ENCODE data around the gene PKDCC.
A peak's percentile ranks its signal among the peaks of the same experiment; 100 is the strongest.

The PKDCC gene

DNA sequence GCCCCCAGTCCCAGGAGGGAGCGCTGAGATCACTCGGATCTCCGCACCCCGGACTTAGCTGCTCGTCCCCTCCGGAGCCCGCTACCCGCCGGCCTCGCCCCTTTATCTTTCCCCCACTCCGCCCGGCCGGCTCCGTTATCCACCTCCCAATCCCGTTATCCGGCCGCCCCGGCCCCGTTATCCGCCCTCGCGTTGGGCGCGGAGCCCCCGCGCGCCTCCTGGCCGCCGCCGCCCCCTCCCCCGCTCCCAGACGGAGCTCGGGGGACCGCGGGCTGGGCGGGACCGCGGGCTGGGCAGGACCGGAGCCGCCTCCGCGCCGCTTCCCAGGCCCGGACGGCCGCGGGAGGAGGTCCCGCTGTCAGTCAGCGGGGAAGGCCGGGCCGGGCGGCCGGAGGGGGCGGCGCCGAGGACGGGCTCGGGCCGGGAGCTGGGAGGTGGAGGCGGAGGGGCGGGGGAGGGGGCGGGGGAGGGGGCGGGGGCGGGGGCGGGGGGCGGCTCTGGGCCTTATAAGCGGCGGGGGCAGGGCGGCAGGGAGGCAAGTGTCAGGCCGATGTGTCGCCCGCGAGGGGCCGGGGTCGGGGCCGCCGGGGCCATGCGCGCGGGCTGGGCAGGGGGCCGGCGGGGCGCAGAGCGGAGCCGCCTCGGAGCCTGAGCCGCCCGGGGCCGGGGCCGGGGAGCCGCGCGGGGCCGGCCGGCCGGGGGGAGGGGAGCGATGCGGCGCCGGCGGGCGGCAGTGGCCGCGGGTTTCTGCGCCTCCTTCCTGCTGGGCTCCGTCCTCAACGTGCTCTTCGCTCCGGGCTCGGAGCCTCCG lies at the start of gene PKDCC:
Gene PKDCC (plus strand): TSS at position 534 of the 811 bp plus-strand sequence. CDS start 179 bp downstream, at position 713.
- H3K4me3 ChIP-seq (ENCODE audit: control insufficient read depth, low read depth, low read length), result peak within 1 kb of the TSS; percentile 70
- no peak for TF ChIP-seq CTCF (conservative IDR thresholded peaks at IDR 0.05; ENCODE audit: control insufficient read depth, insufficient read depth, low read depth, low read length)
- peak; percentile 63 for DNase-seq (ENCODE audit: low read depth)

GRCh38 chr2:41998186-41999127 lies 49.4 kb upstream of the PKDCC start:
- TF ChIP-seq CTCF (conservative IDR thresholded peaks at IDR 0.05; ENCODE audit: control insufficient read depth, insufficient read depth, low read depth, low read length), result no peak
- DNase-seq (ENCODE audit: low read depth), result peak; percentile 42

DNA sequence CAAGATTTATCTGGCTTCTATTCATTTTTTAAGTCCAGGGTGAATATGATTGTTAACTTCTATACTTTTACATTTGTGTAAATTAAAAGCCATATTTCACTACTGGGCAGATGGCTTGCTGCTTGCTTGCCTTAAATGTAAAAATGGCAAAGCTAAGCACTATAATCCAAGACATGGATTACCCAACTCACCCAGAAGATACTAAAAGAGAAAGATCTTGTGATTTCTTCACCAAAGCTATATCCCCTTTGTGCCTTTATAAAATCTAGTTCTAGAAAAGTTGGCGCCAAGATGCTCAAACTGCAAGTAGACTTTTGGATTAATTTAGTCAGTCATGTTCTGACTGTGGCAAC lies 48.7 kb upstream of the PKDCC start:
- no peak for DNase-seq (ENCODE audit: low read depth)
- no peak overlapping the region for H3K4me3 ChIP-seq (ENCODE audit: control insufficient read depth, low read depth, low read length)
- no peak for TF ChIP-seq CTCF (conservative IDR thresholded peaks at IDR 0.05; ENCODE audit: control insufficient read depth, insufficient read depth, low read depth, low read length)

More at GRCh38 chr2:41998186-41999127, 49.4 kb upstream of the PKDCC start:
- H3K4me3 ChIP-seq (ENCODE audit: control insufficient read depth, low read depth, low read length), result no peak overlapping the region

DNA sequence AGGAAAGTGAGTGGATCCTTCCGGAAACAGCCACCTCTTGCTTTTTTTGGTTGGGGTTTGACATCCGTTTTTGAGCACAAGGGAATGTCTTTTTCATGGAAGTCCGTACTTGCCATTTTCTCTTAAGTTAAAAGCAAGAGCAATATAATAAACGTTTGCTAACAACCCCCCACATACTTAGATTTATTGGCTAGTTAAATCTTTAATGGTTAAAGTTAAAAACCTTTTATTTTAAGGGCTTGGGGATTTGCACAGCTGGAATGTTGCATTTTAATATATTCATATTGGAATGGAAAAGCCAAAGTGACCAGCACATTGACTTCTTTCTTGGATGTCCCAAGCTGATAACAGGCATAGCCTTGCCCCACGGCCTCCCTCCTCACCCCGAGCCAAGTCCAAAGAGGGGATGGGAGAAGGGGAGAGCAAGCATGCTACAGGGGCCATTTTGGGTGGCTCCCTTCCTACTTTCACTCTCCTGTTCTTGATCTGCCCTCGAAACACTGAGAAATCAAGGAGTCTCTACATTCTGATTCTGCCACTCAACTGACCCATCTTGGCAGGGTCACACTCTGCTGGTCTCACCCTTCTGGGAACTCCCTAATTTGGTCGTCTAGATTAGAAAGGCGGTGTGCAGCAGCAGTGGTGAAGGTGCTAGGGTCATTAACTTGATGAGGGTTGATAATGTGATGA lies 48.1 kb upstream of the PKDCC start:
- H3K4me3 ChIP-seq (ENCODE audit: control insufficient read depth, low read depth, low read length), result no peak overlapping the region
- no peak for TF ChIP-seq CTCF (conservative IDR thresholded peaks at IDR 0.05; ENCODE audit: control insufficient read depth, insufficient read depth, low read depth, low read length)
- DNase-seq (ENCODE audit: low read depth), result no peak

DNA sequence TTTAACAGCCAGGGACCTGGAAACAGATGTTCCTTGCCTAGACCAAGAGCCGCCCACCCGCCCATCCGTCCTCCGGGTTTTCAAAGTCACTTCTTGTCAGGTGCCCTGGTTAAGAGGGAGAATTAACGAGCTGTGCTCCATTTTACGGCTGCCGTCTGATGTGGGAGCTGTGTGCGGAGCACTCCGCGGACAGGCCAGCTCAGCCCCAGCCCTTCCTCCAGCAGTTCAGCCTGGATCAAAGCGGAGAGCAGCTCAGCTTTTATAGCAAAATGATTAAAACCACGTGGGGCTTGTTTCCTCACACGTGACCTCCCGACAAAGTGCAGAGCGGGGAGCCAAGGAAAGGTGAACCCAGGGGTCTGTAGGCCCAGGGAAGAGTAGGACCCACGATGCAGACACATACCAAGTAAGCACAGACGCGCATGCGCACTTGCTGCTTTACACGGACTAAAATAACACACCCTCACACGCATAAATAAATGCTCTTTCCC lies 46.1 kb upstream of the PKDCC start:
- no peak for TF ChIP-seq CTCF (conservative IDR thresholded peaks at IDR 0.05; ENCODE audit: control insufficient read depth, insufficient read depth, low read depth, low read length)
- peak; percentile 15 for DNase-seq (ENCODE audit: low read depth)
- H3K4me3 ChIP-seq (ENCODE audit: control insufficient read depth, low read depth, low read length), result no peak overlapping the region

DNA sequence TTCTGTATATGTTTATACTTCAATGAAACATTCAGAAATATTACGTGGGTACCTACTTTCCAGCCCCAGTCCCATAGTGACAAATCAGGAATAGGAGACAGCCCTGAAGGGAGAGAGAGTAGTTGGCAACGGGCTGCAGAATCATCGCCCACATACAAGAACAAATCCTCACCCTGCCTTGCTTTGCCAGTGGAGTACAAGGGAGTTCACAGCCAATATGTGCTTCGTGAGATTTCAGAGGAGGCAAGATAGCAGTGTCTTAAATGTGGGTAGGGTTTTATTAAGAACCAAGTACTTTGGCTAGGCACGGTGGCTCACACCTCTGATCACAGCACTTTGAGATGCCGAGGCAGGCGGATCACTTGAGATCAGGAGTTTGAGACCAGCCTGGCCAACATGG lies 40.3 kb upstream of the PKDCC start:
- TF ChIP-seq CTCF (conservative IDR thresholded peaks at IDR 0.05; ENCODE audit: control insufficient read depth, insufficient read depth, low read depth, low read length), result no peak
- no peak for DNase-seq (ENCODE audit: low read depth)
- H3K4me3 ChIP-seq (ENCODE audit: control insufficient read depth, low read depth, low read length), result no peak overlapping the region

Data from fibroblast of mammary gland (primary cell).